H1 (cell line): ENCODE results near the gene RTF1. TPM values are rescaled to one million over a fixed set of nuclear protein-coding genes. Genes with fewer than 3 reads are reported as not detected.

ENCODE experiments used
- CTCF ChIA-PET: fragments of 300-600 bp; sonication (Branson Sonifier 250); formaldehyde crosslinking; loops from one replicate; lab custom pipeline; 2021; ENCODE audit not compliant: partially characterized antibody; lab: Charles Lee
- POLR2A ChIA-PET: fragments of 300-600 bp; sonication (Branson Sonifier 250); formaldehyde crosslinking; loops from one replicate; lab custom pipeline; 2021; ENCODE audit warnings: inconsistent platforms; ENCODE audit not compliant: partially characterized antibody; lab: Charles Lee
- DNase-seq, 2 experiments: peaks; one replicate each; pipeline versions ENCODE4 v3.0.0 to v3.0.0-alpha.2; 2010 to 2022; ENCODE audit warnings: low spot score in 2 of 2, low read depth in 1 of 2, mixed read lengths in 1 of 2
- FAIRE-seq: peaks from 2 replicates; lab custom pipeline; 2011; peaks lifted over from hg19 to GRCh38; lab: Jason Lieb, UNC
- H2AFZ ChIP-seq: 2 replicates; pipeline ENCODE4 v1.8.1; 2012; ENCODE audit warnings: low read length, inconsistent platforms
- H2AK5ac ChIP-seq: 2 replicates; pipeline ENCODE4 v1.6.1; 2013; ENCODE audit warnings: low read depth, low read length
- H2BK120ac ChIP-seq: replicated peaks from 2 replicates; pipeline ENCODE3; 2013; ENCODE audit warnings: low read depth, low read length, inconsistent platforms
- H2BK12ac ChIP-seq: 2 replicates; pipeline ENCODE4 v1.6.1; 2013; ENCODE audit warnings: low read depth, low read length
- H2BK15ac ChIP-seq: 2 replicates; pipeline ENCODE4 v1.6.1; 2013; ENCODE audit warnings: low read length
- H2BK20ac ChIP-seq: 2 replicates; pipeline ENCODE4 v1.6.1; 2013; ENCODE audit warnings: low read length
- H2BK5ac ChIP-seq: 2 replicates; pipeline ENCODE4 v1.6.1; 2013; ENCODE audit warnings: low read depth, low read length
- H3K14ac ChIP-seq: 2 replicates; pipeline ENCODE4 v1.6.1; 2013; ENCODE audit warnings: inconsistent platforms; ENCODE audit not compliant: insufficient read length
- H3K18ac ChIP-seq: 2 replicates; pipeline ENCODE4 v1.6.1; 2013; ENCODE audit warnings: low read length; ENCODE audit errors: extremely low read depth
- H3K23ac ChIP-seq: 2 replicates; pipeline ENCODE4 v1.6.1; 2013; ENCODE audit warnings: inconsistent platforms; ENCODE audit not compliant: insufficient read length
- H3K23me2 ChIP-seq: 2 replicates; pipeline ENCODE4 v1.6.1; 2013; ENCODE audit warnings: low read depth, low read length
- H3K27ac ChIP-seq: 2 replicates; pipeline ENCODE4 v1.6.1; 2011; ENCODE audit warnings: low read depth, low read length, inconsistent platforms
- H3K27me3 ChIP-seq, 4 experiments: replicated peaks in 1 of 4; 1 replicate in 1 of 4; 2 replicates in 3 of 4; pipeline versions ENCODE4 v1.6.1 to v1.8.1; 2011 to 2013; ENCODE audit warnings: low read length in 3 of 4, mild to moderate bottlenecking in 3 of 4, inconsistent platforms in 2 of 4, mixed read lengths in 2 of 4, moderate library complexity in 1 of 4; ENCODE audit not compliant: control insufficient read depth in 3 of 4, insufficient read depth in 3 of 4; ENCODE audit errors: extremely low read depth in 1 of 4
- H3K36me3 ChIP-seq, 4 experiments: 2 replicates each; pipeline versions ENCODE4 v1.6.1 to v1.8.1; 2011 to 2013; ENCODE audit warnings: mild to moderate bottlenecking in 4 of 4, low read length in 3 of 4, moderate library complexity in 2 of 4, control low read depth in 1 of 4, inconsistent platforms in 1 of 4; ENCODE audit not compliant: insufficient read depth in 4 of 4, control insufficient read depth in 2 of 4
- H3K4ac ChIP-seq: replicated peaks from 2 replicates; pipeline ENCODE3; 2013; ENCODE audit warnings: low read length, low read depth, mixed read lengths, inconsistent platforms; ENCODE audit not compliant: insufficient read length
- H3K4me1 ChIP-seq, 4 experiments: replicated peaks in 1 of 4; 1 replicate in 1 of 4; 2 replicates in 3 of 4; pipeline versions ENCODE4 v1.6.1 to v1.8.1; 2011 to 2013; ENCODE audit warnings: low read length in 3 of 4, inconsistent platforms in 2 of 4, mixed read lengths in 1 of 4; ENCODE audit not compliant: insufficient read depth in 4 of 4, control insufficient read depth in 3 of 4
- H3K4me2 ChIP-seq, 2 experiments: 2 replicates each; pipeline versions ENCODE4 v1.6.1 to v1.8.1; 2011 to 2013; ENCODE audit warnings: low read depth in 2 of 2, low read length in 2 of 2, control low read depth in 1 of 2, inconsistent platforms in 1 of 2, mild to moderate bottlenecking in 1 of 2; ENCODE audit not compliant: insufficient read depth in 1 of 2
- H3K4me3 ChIP-seq, 4 experiments: fragments of 200-600, 300-600 bp in 1 of 4; sonication (generic), shearing (Covaris generic), sonication (Bioruptor Twin) in 1 of 4; 2 replicates each; pipeline versions ENCODE4 v1.5.1 to v1.8.1; 2011 to 2016; ENCODE audit warnings: low read length in 4 of 4, low read depth in 3 of 4, control low read depth in 2 of 4, inconsistent platforms in 2 of 4, mild to moderate bottlenecking in 2 of 4, mixed read lengths in 1 of 4, moderate library complexity in 1 of 4; ENCODE audit not compliant: insufficient read depth in 2 of 4; ENCODE audit errors: extremely low read depth in 1 of 4
- H3K56ac ChIP-seq: replicated peaks from 2 replicates; pipeline ENCODE3; 2013; ENCODE audit warnings: low read depth, mild to moderate bottlenecking, mixed read lengths, low read length, inconsistent platforms; ENCODE audit not compliant: insufficient read length
- H3K79me1 ChIP-seq: 2 replicates; pipeline ENCODE4 v1.6.1; 2013; ENCODE audit warnings: low read depth, low read length, control low read depth
- H3K79me2 ChIP-seq, 2 experiments: 2 replicates each; pipeline versions ENCODE4 v1.6.1 to v1.8.1; 2012 to 2013; ENCODE audit warnings: low read length in 2 of 2, mild to moderate bottlenecking in 2 of 2, inconsistent platforms in 1 of 2; ENCODE audit not compliant: insufficient read depth in 2 of 2, control insufficient read depth in 1 of 2
- H3K9ac ChIP-seq, 4 experiments: replicated peaks in 1 of 4; 1 replicate in 1 of 4; 2 replicates in 3 of 4; pipeline versions ENCODE4 v1.6.1 to v1.8.1; 2011 to 2013; ENCODE audit warnings: low read depth in 3 of 4, low read length in 3 of 4, control low read depth in 2 of 4, mild to moderate bottlenecking in 2 of 4, moderate library complexity in 2 of 4, inconsistent platforms in 1 of 4; ENCODE audit errors: extremely low read depth in 1 of 4
- H3K9me3 ChIP-seq, 2 experiments: 2 replicates each; pipeline versions ENCODE4 v1.6.1 to v1.8.1; 2012 to 2013; ENCODE audit warnings: mild to moderate bottlenecking in 2 of 2, moderate library complexity in 2 of 2, control low read depth in 1 of 2, inconsistent platforms in 1 of 2, low read depth in 1 of 2, low read length in 1 of 2, mixed read lengths in 1 of 2; ENCODE audit not compliant: insufficient read depth in 2 of 2
- H4K20me1 ChIP-seq, 2 experiments: replicated peaks in 1 of 2; 2 replicates each; pipeline versions ENCODE3 to v1.8.1; 2011 to 2013; ENCODE audit warnings: inconsistent platforms in 2 of 2, low read length in 2 of 2, mild to moderate bottlenecking in 1 of 2; ENCODE audit not compliant: insufficient read depth in 2 of 2, control insufficient read depth in 1 of 2
- H4K5ac ChIP-seq: 2 replicates; pipeline ENCODE4 v1.6.1; 2013; ENCODE audit warnings: low read length, low read depth, mixed read lengths, inconsistent platforms; ENCODE audit not compliant: insufficient read length
- H4K8ac ChIP-seq: 2 replicates; pipeline ENCODE4 v1.8.0; 2013; ENCODE audit warnings: mild to moderate bottlenecking, moderate library complexity, low read length, inconsistent platforms; ENCODE audit not compliant: insufficient read depth; ENCODE audit errors: extremely low read depth
- H4K91ac ChIP-seq: replicated peaks from 2 replicates; pipeline ENCODE3; 2013; ENCODE audit warnings: low read length, mixed read lengths, inconsistent platforms; ENCODE audit not compliant: insufficient read length
- FOSL1 ChIP-seq: IDR thresholded peaks from 2 replicates; pipeline ENCODE4 v1.6.1; 2011; ENCODE audit warnings: mild to moderate bottlenecking, low read depth, low read length, moderate library complexity; ENCODE audit not compliant: insufficient read depth
- WGBS, 2 experiments: shearing (Covaris generic) in 1 of 2; methylation state at CpG; one replicate each; pipeline versions ENCODE4 v1.1.6 to v1.1.7; 2013 to 2015; ENCODE audit warnings: low lambda C conversion rate in 2 of 2, mixed read lengths in 2 of 2, inconsistent platforms in 1 of 2, low coverage in 1 of 2, missing lambda C conversion rate in 1 of 2; ENCODE audit not compliant: insufficient replicate concordance in 2 of 2, insufficient coverage in 1 of 2, insufficient read length in 1 of 2; ENCODE audit errors: extremely low coverage in 1 of 2, missing lambda C conversion rate in 1 of 2; 5-methylcytosine and 5-hydroxymethylcytosine counted together
- polyA plus RNA-seq, 7 experiments: library from polyadenylated mRNA; depleted of rRNA in 3 of 7; stranded (reverse) in 5 of 7; unstranded in 2 of 7; fragments of >200 nt in 5 of 7; fragments of 200-250 nt in 2 of 7; gene quantifications; 1 replicate in 5 of 7; 2 replicates in 1 of 7; 4 replicates in 1 of 7; pipeline versions ENCODE4 v1.2.1 to v1.2.3, GENCODE V29; 2011 to 2013; ENCODE audit warnings: missing spikeins in 2 of 7, mixed read lengths in 2 of 7
- total RNA-seq: library from RNA; stranded (reverse); fragmentation: NEBNext Ultra II Directional; extraction: Animal tissue kit (Norgen Biotek cat#: 25700); gene quantifications from 2 replicates; pipeline ENCODE4 v1.2.1, GENCODE V29; 2021

RTF1 gene
- total and polyA plus RNA-seq, 2 of the 8 experiments (the other 6 are each of a cell fraction or from before 2014, with no cell fraction given), result 22.6 to 47.7 TPM

DNA sequence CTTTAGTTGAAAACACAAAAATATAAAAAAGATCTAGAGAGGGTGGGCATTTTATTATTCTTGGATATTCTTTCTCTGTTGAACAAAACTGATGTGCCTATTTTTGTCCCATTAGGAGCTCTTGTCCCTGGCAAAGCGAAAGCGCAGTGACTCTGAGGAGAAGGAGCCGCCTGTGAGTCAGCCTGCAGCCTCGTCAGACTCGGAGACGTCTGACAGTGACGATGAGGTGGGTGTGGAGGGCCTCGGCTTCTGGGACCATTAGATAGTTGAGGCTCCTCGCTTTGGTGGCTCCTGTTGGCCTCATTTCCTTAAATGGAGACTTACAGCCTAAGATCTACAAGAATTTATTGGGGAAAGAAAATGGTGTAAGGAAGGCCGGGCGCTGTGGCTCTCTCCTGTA lies 21.3 kb downstream of the RTF1 start:
- ChIA-PET POLR2A (no interaction called here), CTCF (interaction anchor here (0.6 kb wide), 2 partner anchors 77 to 335 kb away, joined by 3 to 5 read pairs; no protein-coding TSS in a partner anchor)
- no peak overlapping the region for H3K4me3 ChIP-seq
- no peak overlapping the region for H2BK20ac ChIP-seq
- no peak overlapping the region for H4K91ac ChIP-seq
- peaks cover 3 to 4% of the 10 kb centered on the region in 2 experiments for H4K20me1 ChIP-seq
- WGBS, 2 experiments, result 93% methylated on average over 11 of the region's 11 CpGs; no CpG with 5 or more reads in 1 of the 2 experiments
- DNase-seq (no peak), FAIRE-seq (no peak)
- H3K23me2 ChIP-seq, result no peaks in the 10 kb centered on the region; the same call in 1 of the 2 replicates
- no peaks in the 10 kb centered on the region for H3K4me1 ChIP-seq
- peaks cover 0 to 10% of the 10 kb centered on the region in 2 experiments; a peak in 2 of 4 replicates for H3K79me2 ChIP-seq
- H3K9ac ChIP-seq, result no peak overlapping the region
- no peaks in the 10 kb centered on the region for H3K27me3 ChIP-seq
- H2BK15ac ChIP-seq, result no peak overlapping the region
- no peak overlapping the region for H3K14ac ChIP-seq
- no peak overlapping the region for H3K4ac ChIP-seq
- no peak overlapping the region for H2AK5ac ChIP-seq
- no peak overlapping the region for H2BK12ac ChIP-seq
- H3K79me1 ChIP-seq, result no peaks in the 10 kb centered on the region
- no peak overlapping the region for H3K56ac ChIP-seq
- no peak overlapping the region for H4K5ac ChIP-seq
- H2AFZ ChIP-seq, result no peak overlapping the region
- no peaks in the 10 kb centered on the region for H3K9me3 ChIP-seq
- H2BK5ac ChIP-seq, result no peak overlapping the region
- no peak overlapping the region for H3K4me2 ChIP-seq
- no peak overlapping the region for H2BK120ac ChIP-seq
- H3K18ac ChIP-seq, result no peak overlapping the region
- H3K23ac ChIP-seq, result no peak overlapping the region
- no peak overlapping the region for H3K27ac ChIP-seq
- peaks cover 0 to 32% (median 15%) of the 10 kb centered on the region in 4 experiments; a peak in 7 of 8 replicates for H3K36me3 ChIP-seq
- no peak overlapping the region for H4K8ac ChIP-seq
- TF ChIP-seq FOSL1, result no peak
